GM12875 (cell line): ENCODE results near the gene TVP23C.
"Not testable (repeated sequence)": the region's sequence is repeated elsewhere in the genome, so short reads cannot be mapped to it uniquely, and the experiment has no call there.

Experiments used
- H3K4me3 ChIP-seq: one replicate; pipeline ENCODE4 v1.5.1; 2011; ENCODE audit warnings: low read depth, low read length, control low read depth
- TF ChIP-seq, protein P1 (sequence below): IDR thresholded peaks from 2 replicates; pipeline ENCODE4 v1.5.1; 2011; ENCODE audit warnings: low read depth, mild to moderate bottlenecking, control low read depth, inconsistent platforms, low read length, moderate library complexity, borderline replicate concordance; ENCODE audit not compliant: insufficient read depth

Gene TVP23C

GRCh38 chr17:15512071-15512709, 51.1 kb downstream of the TVP23C start:
- H3K4me3 ChIP-seq: no peak overlapping the region
- TF ChIP-seq, protein P1, sequence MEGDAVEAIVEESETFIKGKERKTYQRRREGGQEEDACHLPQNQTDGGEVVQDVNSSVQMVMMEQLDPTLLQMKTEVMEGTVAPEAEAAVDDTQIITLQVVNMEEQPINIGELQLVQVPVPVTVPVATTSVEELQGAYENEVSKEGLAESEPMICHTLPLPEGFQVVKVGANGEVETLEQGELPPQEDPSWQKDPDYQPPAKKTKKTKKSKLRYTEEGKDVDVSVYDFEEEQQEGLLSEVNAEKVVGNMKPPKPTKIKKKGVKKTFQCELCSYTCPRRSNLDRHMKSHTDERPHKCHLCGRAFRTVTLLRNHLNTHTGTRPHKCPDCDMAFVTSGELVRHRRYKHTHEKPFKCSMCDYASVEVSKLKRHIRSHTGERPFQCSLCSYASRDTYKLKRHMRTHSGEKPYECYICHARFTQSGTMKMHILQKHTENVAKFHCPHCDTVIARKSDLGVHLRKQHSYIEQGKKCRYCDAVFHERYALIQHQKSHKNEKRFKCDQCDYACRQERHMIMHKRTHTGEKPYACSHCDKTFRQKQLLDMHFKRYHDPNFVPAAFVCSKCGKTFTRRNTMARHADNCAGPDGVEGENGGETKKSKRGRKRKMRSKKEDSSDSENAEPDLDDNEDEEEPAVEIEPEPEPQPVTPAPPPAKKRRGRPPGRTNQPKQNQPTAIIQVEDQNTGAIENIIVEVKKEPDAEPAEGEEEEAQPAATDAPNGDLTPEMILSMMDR: no peak

DNA sequence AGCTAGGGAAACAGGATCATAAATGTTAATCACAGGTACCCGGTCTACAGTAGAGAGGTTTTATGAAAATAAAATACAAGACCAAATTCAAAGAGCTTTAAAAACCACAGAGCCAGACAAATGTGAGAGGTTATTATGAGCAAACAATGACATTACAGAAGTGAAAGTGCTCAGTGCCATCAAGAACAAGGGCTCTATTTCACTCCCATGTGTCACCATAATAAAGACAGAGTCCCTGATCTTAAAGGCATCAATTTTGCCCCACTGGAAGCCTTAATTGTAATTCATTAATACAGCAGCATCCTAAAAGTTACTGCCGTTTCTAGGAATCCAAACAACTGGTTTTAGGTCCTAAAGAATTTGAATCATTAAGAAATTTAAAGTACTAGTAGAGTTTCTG, 52.1 kb downstream of the TVP23C start:
- no peak overlapping the region for H3K4me3 ChIP-seq
- TF ChIP-seq, protein P1: no peak

GRCh38 chr17:15510361-15510760, 52.9 kb downstream of the TVP23C start:
- TF ChIP-seq, protein P1: no peak
- H3K4me3 ChIP-seq: no peak overlapping the region

GRCh38 chr17:15509095-15509494, 54.2 kb downstream of the TVP23C start:
- TF ChIP-seq, protein P1: no peak
- no peak overlapping the region for H3K4me3 ChIP-seq

DNA sequence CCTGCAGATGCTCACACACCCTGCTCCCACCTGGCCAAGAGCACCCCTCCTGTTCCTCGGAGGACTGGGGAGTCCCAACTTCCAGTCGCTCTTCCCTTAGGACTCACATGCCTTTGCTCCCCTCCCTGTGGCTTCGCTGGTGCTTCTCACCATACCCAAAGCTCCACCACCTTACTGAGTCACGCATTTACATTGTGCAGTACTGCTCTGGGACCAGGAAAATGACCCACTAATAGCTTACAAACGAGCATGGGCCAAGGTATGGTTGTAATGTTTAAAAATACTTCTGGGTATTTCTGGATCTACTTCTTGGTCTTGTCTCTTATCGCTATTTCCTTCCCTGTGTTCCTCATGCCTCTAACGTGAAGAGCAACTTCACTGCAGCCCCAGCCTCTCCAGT, 54.8 kb downstream of the TVP23C start:
- H3K4me3 ChIP-seq: no peak overlapping the region
- TF ChIP-seq, protein P1: no peak

- H3K4me3 ChIP-seq: no peak overlapping the region
- TF ChIP-seq, protein P1: no peak
Observed at GRCh38 chr17:15507896-15508295, 55.4 kb downstream of the TVP23C start.

GRCh38 chr17:15507001-15507400, 56.3 kb downstream of the TVP23C start:
- H3K4me3 ChIP-seq: no peak overlapping the region
- TF ChIP-seq, protein P1: no peak

DNA sequence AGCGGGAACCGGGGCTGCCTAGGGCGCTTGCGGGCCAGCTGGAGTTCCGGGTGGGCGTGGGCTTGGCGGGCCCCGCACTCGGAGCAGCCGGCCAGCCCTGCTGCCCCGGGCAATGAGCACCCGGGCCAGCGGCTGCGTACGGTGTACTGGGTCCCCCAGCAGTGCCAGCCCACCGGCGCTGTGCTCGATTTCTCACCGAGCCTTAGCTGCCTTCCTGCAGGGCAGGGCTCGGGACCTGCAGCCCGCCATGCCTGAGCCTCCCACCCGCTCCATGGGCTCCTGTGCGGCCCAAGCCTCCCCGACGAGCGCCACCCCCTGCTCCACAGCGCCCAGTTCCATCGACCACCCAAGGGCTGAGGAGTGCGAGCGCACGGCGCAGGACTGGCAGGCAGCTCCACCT, 57.6 kb downstream of the TVP23C start:
- not testable (repeated sequence) for H3K4me3 ChIP-seq
